Activated B cell treated with CpG ODN at 0.5 μM for 24 hours (primary cell): ENCODE results near the gene KANK2. TPM values are rescaled to one million over a fixed set of nuclear protein-coding genes. Genes with fewer than 3 reads are reported as not detected.

ENCODE experiments used
- ATAC-seq: fragments of 200-7000 bp; cut with Tn5 transposase; one replicate; pipeline ENCODE4 v1.10.0; 2021; ENCODE audit warnings: low read depth, mild to moderate bottlenecking, moderate library complexity
- CTCF ChIA-PET: fragments of 350-600 bp; sonication (Branson Sonifier 250); formaldehyde crosslinking; loops from one replicate; lab custom pipeline; 2021; ENCODE audit warnings: antibody characterized with exemption; lab: Charles Lee
- POLR2A ChIA-PET: fragments of 350-600 bp; sonication (Branson Sonifier 250); formaldehyde crosslinking; loops from one replicate; lab custom pipeline; 2021; ENCODE audit warnings: antibody characterized with exemption; lab: Charles Lee
- DNase-seq: peaks from one replicate; pipeline ENCODE4 v3.0.0; 2022
- H3K27ac Mint-ChIP-seq: one replicate; pipeline ENCODE4 v1.8.0; 2020; ENCODE audit warnings: mixed read lengths
- H3K27me3 Mint-ChIP-seq: one replicate; pipeline ENCODE4 v1.8.0; 2021; ENCODE audit warnings: mixed read lengths
- H3K36me3 Mint-ChIP-seq: one replicate; pipeline ENCODE4 v1.8.0; 2021; ENCODE audit warnings: low read depth, mixed read lengths
- H3K4me1 Mint-ChIP-seq: one replicate; pipeline ENCODE4 v1.8.0; 2021; ENCODE audit warnings: mixed read lengths
- H3K4me3 Mint-ChIP-seq: one replicate; pipeline ENCODE4 v1.8.0; 2020; ENCODE audit warnings: mild to moderate bottlenecking, mixed read lengths
- H3K9me3 Mint-ChIP-seq: one replicate; pipeline ENCODE4 v1.8.0; 2020; ENCODE audit warnings: mixed read lengths
- intact Hi-C: fragments of 100-400 bp; cut with micrococcal nuclease; formaldehyde crosslinking; loops from one replicate; pipeline ENCODE4 v1.15.1; 2024
- total RNA-seq: library from RNA; stranded (reverse); gene quantifications from 2 replicates; pipeline ENCODE4 v1.2.3, GENCODE V29; 2022
- TF ChIP-seq, protein P1 (sequence below): fragments of 200-600 bp; IDR thresholded peaks from one replicate; pipeline ENCODE4 v1.8.0; 2022; ENCODE audit warnings: antibody characterized with exemption, mild to moderate bottlenecking

KANK2 gene
- total RNA-seq, 1 donor from 2014 or later, result 3.3 TPM

DNA sequence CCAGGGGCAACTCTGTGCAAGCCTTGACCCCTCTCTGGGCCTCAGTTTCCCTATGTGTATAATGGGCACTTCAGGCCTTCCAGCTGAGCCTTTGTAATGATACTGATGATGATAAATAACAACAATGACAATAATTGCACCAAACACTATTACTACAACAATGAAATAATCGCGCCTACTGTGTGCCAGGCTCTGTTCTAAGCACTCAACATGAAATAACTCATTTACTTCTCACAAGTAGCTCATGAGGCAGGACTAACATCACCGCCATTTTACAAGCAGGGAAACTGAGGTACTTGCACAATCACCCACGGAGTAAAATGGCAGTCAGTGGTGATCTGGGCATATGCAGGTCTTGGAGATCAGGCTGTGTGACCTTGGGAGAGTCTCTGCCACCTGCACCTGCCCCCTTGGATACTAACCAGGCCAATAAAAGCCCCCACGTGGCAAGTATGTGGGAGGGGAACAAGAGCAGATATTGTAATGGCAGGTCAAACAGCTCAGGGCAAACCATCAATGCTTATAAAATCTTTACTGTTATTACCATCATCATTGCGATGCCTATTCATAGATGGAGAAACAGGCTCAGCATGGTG, 41.5 kb upstream of the KANK2 start:
- ChIA-PET POLR2A (no interaction called here), CTCF (no interaction called here)
- no peak overlapping the region for H3K4me3 Mint-ChIP-seq
- TF ChIP-seq, protein P1, sequence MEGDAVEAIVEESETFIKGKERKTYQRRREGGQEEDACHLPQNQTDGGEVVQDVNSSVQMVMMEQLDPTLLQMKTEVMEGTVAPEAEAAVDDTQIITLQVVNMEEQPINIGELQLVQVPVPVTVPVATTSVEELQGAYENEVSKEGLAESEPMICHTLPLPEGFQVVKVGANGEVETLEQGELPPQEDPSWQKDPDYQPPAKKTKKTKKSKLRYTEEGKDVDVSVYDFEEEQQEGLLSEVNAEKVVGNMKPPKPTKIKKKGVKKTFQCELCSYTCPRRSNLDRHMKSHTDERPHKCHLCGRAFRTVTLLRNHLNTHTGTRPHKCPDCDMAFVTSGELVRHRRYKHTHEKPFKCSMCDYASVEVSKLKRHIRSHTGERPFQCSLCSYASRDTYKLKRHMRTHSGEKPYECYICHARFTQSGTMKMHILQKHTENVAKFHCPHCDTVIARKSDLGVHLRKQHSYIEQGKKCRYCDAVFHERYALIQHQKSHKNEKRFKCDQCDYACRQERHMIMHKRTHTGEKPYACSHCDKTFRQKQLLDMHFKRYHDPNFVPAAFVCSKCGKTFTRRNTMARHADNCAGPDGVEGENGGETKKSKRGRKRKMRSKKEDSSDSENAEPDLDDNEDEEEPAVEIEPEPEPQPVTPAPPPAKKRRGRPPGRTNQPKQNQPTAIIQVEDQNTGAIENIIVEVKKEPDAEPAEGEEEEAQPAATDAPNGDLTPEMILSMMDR, result no peak
- peaks cover 2% of the 10 kb centered on the region for H3K27me3 Mint-ChIP-seq
- DNase-seq (no peak), ATAC-seq (no peak)
- intact Hi-C loops, result no loop called here
- no peaks in the 10 kb centered on the region for H3K36me3 Mint-ChIP-seq
- peaks cover 9% of the 10 kb centered on the region for H3K9me3 Mint-ChIP-seq
- H3K4me1 Mint-ChIP-seq, result peaks cover 5% of the 10 kb centered on the region
- no peak overlapping the region for H3K27ac Mint-ChIP-seq

DNA sequence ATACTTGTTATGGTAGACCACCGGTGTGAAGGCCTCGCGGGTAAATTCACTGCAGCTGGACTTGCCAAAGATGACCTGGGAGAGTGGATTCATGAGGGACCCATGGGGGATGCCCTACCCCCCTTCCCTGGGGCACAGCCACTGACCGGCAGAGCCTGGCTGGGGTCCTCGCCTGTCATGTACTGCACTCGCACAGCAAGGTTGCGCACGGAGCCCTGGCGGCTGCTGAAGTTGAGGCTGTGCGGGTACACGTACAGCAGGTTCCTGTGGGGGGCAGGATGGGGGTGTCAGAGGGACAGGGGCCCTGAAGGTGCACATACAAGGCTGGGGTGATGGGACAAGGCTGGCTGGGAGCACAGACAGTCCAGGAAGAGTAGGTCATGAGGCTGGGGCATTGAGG, 40.7 kb upstream of the KANK2 start:
- Mint-ChIP-seq H3K4me1 (no peaks in the 10 kb centered on the region), H3K9me3 (peaks cover 9% of the 10 kb centered on the region), H3K4me3 (no peak overlapping the region), H3K27ac (no peak overlapping the region), H3K27me3 (peaks cover 2% of the 10 kb centered on the region), H3K36me3 (no peaks in the 10 kb centered on the region)
- no peak for DNase-seq
- ATAC-seq, result no peak
- ChIA-PET POLR2A (no interaction called here), CTCF (no interaction called here)
- TF ChIP-seq, protein P1, result no peak
- intact Hi-C loops, result no loop called here

DNA sequence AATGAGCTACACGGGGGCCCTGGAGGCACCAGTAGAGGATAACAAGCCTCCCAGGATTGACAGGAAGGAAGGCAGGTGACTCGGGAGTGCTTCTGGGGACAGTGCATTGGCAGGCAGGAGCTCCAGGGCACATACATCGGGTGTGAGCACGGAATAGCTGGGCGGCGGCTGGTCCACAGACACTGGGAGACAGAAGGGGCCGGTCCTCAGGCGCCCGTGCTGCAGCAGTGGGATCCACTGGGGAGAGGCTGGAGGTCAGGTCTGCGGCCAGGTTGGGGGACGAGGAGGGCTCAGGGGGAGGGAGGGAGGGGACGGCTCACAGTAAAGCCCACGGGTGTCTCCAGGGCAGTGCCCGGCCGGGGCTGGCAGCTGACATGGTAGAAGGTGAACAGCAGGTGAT, 40.0 kb upstream of the KANK2 start:
- TF ChIP-seq, protein P1, result no peak
- POLR2A ChIA-PET, result no interaction called here
- DNase-seq (no peak), ATAC-seq (no peak)
- Mint-ChIP-seq H3K9me3 (peaks cover 9% of the 10 kb centered on the region), H3K27ac (no peak overlapping the region), H3K4me3 (no peak overlapping the region), H3K36me3 (no peaks in the 10 kb centered on the region), H3K4me1 (no peaks in the 10 kb centered on the region), H3K27me3 (peaks cover 2% of the 10 kb centered on the region)
- intact Hi-C loops, result no loop called here
- CTCF ChIA-PET, result no interaction called here

DNA sequence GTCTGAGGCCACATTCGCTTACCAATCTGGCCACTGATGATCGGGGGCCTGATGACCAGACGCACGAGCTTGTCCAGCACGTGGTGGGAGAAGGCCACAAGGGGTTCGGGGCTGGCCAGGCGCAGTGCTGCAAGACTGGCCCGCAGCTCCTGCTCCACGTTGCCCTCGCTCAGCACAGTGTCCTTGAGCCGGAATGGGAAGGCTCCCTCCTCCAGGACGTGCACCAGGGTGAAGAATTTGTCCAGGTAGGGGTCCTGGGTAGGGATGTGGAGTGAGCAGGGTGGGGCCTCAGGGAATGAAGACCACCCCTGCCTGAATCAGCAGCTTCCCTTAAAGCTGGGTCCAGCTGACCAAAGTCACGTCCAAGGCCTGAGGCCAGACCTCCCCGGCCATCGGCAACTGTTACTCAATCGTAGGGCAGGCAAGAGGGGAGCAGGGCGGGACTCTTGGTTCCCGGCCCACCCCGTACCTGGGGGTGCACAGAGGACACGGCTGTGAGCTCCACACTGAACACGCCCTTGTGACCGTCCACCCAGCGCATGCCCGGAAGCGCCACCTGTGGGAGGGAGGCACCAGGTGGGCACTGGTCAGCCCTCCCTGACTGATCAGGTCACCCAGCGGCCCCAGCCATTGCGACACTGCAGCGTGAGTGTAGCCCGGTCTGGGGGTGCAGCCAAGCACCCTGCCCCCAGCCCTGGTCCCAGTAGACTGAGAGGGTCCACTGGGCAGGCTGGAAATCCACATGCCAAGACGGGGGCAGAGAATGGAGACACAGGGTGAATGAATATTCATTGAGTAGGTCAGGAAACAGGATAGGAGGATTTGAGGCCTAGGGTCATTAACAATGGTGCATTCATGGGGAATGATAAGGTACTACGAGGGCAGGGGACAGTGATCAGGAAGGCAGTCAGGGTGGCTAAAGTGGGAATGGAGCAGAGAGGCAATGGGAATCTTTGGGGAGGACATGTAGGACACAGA, 39.3 kb upstream of the KANK2 start:
- ATAC-seq (no peak), DNase-seq (no peak)
- Mint-ChIP-seq H3K27me3 (peaks cover 2% of the 10 kb centered on the region), H3K4me3 (no peak overlapping the region), H3K36me3 (no peaks in the 10 kb centered on the region), H3K27ac (no peak overlapping the region), H3K4me1 (no peaks in the 10 kb centered on the region), H3K9me3 (peaks cover 9% of the 10 kb centered on the region)
- ChIA-PET CTCF (no interaction called here), POLR2A (no interaction called here)
- TF ChIP-seq, protein P1, result no peak
- intact Hi-C loops, result no loop called here

DNA sequence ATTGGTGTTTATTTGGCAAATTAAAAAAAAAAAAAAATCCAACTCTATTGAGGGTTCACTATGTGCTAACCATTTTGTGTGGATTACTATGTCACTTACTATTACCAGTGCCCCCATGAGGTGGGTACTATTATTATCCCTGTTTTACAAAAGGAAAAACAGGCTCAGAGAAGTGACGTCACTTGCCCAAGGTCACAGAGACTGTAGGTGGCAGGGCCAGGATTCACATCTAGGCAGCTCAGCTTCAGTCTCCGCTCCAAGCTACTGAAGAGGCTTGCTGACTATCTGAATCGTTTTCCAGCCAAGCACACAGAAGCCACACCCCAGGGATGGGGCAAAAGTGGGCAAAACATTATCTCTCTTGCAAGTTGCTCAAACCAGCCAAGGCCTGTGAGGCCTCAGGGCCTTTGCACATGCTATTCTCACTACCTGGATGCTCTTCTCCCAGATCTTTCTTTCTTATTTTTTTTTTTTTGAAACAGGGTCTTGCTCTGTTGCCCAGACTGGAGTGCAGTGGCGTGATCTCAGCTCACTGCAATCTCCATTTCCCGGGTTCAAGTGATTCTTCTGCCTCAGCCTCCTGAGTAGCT, 37.2 kb upstream of the KANK2 start:
- Mint-ChIP-seq H3K36me3 (no peaks in the 10 kb centered on the region), H3K4me3 (no peak overlapping the region), H3K27me3 (no peaks in the 10 kb centered on the region), H3K9me3 (peaks cover 9% of the 10 kb centered on the region), H3K4me1 (no peaks in the 10 kb centered on the region), H3K27ac (no peak overlapping the region)
- POLR2A ChIA-PET, result no interaction called here
- intact Hi-C loops, result no loop called here
- TF ChIP-seq, protein P1, result no peak
- CTCF ChIA-PET, result interaction anchor here (0.7 kb wide), 1 partner anchor 10 kb away, joined by 3 read pairs; no protein-coding TSS in a partner anchor
- ATAC-seq (no peak), DNase-seq (no peak)
